Thyroid gland (tissue), 4 donors: ENCODE data around the gene L3MBTL4. TPM values are rescaled to one million over a fixed set of nuclear protein-coding genes. Genes with fewer than 3 reads are reported as not detected.
A peak's percentile ranks its signal among the peaks of the same experiment; 100 is the strongest.

Experiments
- DNase-seq, 2 donors: peaks; one replicate each; pipeline ENCODE4 v3.0.0-alpha.2; 2019
- H3K27ac ChIP-seq, 3 donors: fragments of 200-600 bp; sonication (generic); 1 replicate in 2 of 3; 2 replicates in 1 of 3; pipeline ENCODE4 v1.5.1; 2016 to 2019; ENCODE audit warnings: mild to moderate bottlenecking in 1 of 3, moderate library complexity in 1 of 3
- H3K27me3 ChIP-seq: fragments of 200-600 bp; sonication (generic); one replicate; pipeline ENCODE4 v1.5.1; 2019
- H3K36me3 ChIP-seq, 2 donors: fragments of 200-600 bp; sonication (generic); one replicate each; pipeline ENCODE4 v1.5.1; 2016 to 2019
- H3K4me1 ChIP-seq, 2 donors: fragments of 200-600 bp; sonication (generic); one replicate each; pipeline ENCODE4 v1.5.1; 2017 to 2019
- H3K4me3 ChIP-seq, 3 donors: fragments of 200-600 bp; sonication (generic); replicated peaks in 1 of 3; 1 replicate in 2 of 3; 2 replicates in 1 of 3; pipeline ENCODE4 v1.5.1; 2016; ENCODE audit warnings: mild to moderate bottlenecking in 1 of 3
- H3K9me3 ChIP-seq: fragments of 200-600 bp; sonication (generic); one replicate; pipeline ENCODE4 v1.5.1; 2017
- POLR2A ChIP-seq, 2 donors: fragments of 450-650 bp; IDR thresholded peaks; one replicate each; pipeline ENCODE4 v1.6.1; 2017; ENCODE audit warnings: antibody characterized with exemption in 2 of 2, mild to moderate bottlenecking in 2 of 2, moderate library complexity in 1 of 2
- WGBS, 2 donors: methylation state at CpG; one replicate each; pipeline ENCODE4 v1.1.5; 2017; 5-methylcytosine and 5-hydroxymethylcytosine counted together
- intact Hi-C: fragments of 100-400 bp; cut with DNase I; formaldehyde crosslinking; loops from one replicate; pipeline ENCODE4 v1.15.1; 2023
- total RNA-seq, 4 donors: library from RNA; depleted of rRNA; stranded (reverse); fragments of >200 nt; gene quantifications; one replicate each; pipeline ENCODE4 v1.2.3, GENCODE V29; 2016
- TF ChIP-seq, protein P1 (sequence below), 6 experiments: fragments of 200-600 bp in 3 of 6; fragments of 450-650 bp in 3 of 6; sonication (generic) in 3 of 6; IDR thresholded peaks; one replicate each; pipeline ENCODE4 v1.5.1; 2016 to 2019; ENCODE audit warnings: antibody characterized with exemption in 6 of 6, mild to moderate bottlenecking in 2 of 6, inconsistent platforms in 1 of 6, moderate library complexity in 1 of 6

The L3MBTL4 gene
- total RNA-seq, 4 donors from 2014 or later: 15.2 to 37.1 (median 24.3) TPM

DNA sequence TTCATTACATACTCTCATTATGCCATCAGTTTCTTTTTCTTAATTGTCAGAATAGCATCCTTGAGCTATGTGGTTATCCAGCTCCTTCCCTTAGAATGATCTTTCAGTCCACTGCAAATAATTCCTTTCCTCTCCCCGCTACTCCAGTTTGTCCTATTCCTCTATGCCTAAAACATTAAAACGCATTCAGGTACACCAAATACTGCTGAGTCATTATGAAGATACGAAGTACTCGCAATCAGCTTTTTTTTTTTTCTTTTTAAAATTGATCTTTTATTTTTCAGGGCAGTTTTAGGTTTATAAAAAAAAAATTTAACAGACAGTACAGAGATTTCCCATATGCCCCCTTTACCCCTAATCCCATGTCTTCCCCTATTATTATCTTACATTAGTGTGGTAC, 354.6 kb downstream of the L3MBTL4 start:
- intact Hi-C loops: no loop called here
- TF ChIP-seq, protein P1, sequence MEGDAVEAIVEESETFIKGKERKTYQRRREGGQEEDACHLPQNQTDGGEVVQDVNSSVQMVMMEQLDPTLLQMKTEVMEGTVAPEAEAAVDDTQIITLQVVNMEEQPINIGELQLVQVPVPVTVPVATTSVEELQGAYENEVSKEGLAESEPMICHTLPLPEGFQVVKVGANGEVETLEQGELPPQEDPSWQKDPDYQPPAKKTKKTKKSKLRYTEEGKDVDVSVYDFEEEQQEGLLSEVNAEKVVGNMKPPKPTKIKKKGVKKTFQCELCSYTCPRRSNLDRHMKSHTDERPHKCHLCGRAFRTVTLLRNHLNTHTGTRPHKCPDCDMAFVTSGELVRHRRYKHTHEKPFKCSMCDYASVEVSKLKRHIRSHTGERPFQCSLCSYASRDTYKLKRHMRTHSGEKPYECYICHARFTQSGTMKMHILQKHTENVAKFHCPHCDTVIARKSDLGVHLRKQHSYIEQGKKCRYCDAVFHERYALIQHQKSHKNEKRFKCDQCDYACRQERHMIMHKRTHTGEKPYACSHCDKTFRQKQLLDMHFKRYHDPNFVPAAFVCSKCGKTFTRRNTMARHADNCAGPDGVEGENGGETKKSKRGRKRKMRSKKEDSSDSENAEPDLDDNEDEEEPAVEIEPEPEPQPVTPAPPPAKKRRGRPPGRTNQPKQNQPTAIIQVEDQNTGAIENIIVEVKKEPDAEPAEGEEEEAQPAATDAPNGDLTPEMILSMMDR (IDR thresholded peaks at IDR 0.05): no peak
- TF ChIP-seq POLR2A (IDR thresholded peaks at IDR 0.05): no peak
- WGBS, 2 donors: 96 to 97% methylated on average over 4 of the region's 4 CpGs

DNA sequence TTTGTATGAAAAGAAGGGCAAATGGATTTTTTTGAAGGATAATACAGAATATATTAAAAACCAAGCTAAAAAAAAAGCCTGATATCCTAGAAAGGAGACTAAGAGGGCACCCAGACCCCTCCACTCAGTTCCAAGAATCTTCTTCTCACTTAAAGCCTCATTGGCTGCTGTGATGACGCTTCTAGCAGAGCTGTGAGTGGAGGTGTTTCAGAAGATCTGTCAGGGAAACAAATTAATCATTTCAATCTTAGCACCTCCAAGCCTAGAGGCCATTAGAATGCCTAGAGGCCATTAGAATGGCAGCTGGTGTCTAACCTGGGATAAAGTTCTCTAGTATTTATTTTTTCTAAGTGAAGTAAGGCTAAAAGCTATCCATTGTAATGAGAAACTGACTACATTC, 355.2 kb downstream of the L3MBTL4 start:
- peaks cover 0 to 4% of the 10 kb centered on the region in 2 donors for H3K4me1 ChIP-seq
- WGBS, 2 donors: 83 to 88% methylated on average over 1 of the region's 1 CpG
- no peak overlapping the region for H3K4me3 ChIP-seq
- no peaks in the 10 kb centered on the region for H3K27me3 ChIP-seq
- H3K9me3 ChIP-seq: no peaks in the 10 kb centered on the region
- no peak for DNase-seq
- intact Hi-C loops: no loop called here
- TF ChIP-seq POLR2A (IDR thresholded peaks at IDR 0.05): no peak
- TF ChIP-seq, protein P1 (IDR thresholded peaks at IDR 0.05): no peak
- H3K36me3 ChIP-seq: no peaks in the 10 kb centered on the region
- H3K27ac ChIP-seq: no peak overlapping the region

More for the DNA sequence above, 354.6 kb downstream of the L3MBTL4 start:
- Histone ChIP-seq H3K27me3 (no peaks in the 10 kb centered on the region), H3K27ac (no peak overlapping the region), H3K36me3 (no peaks in the 10 kb centered on the region), H3K4me1 (peaks cover 0 to 4% of the 10 kb centered on the region in 2 donors), H3K9me3 (no peaks in the 10 kb centered on the region), H3K4me3 (no peak overlapping the region)
- DNase-seq: no peak

DNA sequence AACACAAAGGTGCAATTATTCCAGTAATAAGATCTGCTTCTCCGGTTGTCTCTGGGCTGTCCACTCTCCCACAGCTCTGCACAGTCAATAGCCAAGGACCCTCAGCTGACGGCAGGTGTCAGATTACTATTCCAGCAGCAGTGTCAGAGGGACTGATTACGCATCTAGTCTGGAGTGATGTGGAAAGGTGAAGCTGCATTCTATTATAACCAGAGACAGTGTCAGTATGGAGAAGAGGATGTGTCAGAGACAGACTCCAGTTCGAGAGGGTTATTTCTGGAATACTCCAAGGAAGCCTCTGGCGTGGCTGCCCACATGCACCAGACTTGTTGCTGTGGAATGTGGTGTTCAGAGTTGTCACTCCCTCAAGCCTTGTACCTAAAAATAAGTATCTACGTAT, 355.8 kb downstream of the L3MBTL4 start:
- intact Hi-C loops: no loop called here
- no peak overlapping the region for H3K4me3 ChIP-seq
- WGBS, 2 donors: 44 to 53% methylated on average over 6 of the region's 6 CpGs
- no peaks in the 10 kb centered on the region for H3K9me3 ChIP-seq
- no peaks in the 10 kb centered on the region for H3K27me3 ChIP-seq
- DNase-seq: peak; percentile 6 to 43
- H3K27ac ChIP-seq: no peak overlapping the region
- H3K4me1 ChIP-seq: peaks cover 0 to 4% of the 10 kb centered on the region in 2 donors
- no peaks in the 10 kb centered on the region for H3K36me3 ChIP-seq
- no peak for TF ChIP-seq POLR2A (IDR thresholded peaks at IDR 0.05)
- TF ChIP-seq, protein P1 (IDR thresholded peaks at IDR 0.05): no peak

DNA sequence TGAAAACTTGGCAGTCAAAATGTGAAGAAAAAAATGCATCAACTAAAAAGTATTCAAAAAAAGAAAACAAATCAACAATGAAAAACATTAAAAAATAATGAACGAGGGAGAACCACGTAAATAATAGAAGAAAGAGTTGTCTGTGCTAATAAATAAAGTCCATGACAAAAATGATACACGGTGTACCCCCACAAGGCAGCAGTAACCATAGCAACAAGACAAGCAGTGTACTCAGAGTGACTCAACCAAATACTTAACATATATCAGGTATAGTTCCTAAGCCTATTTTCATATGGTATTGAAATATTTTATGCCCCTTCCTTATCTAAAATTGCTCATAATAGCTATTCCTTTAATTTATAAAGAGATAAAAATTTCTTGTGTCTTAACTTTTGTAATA, 357.1 kb downstream of the L3MBTL4 start:
- Histone ChIP-seq H3K36me3 (no peaks in the 10 kb centered on the region), H3K4me1 (peaks cover 0 to 4% of the 10 kb centered on the region in 2 donors), H3K9me3 (no peaks in the 10 kb centered on the region), H3K27me3 (no peaks in the 10 kb centered on the region), H3K4me3 (no peak overlapping the region), H3K27ac (no peak overlapping the region)
- TF ChIP-seq POLR2A (IDR thresholded peaks at IDR 0.05): no peak
- TF ChIP-seq, protein P1 (IDR thresholded peaks at IDR 0.05): no peak
- 74 to 80% methylated on average over 3 of the region's 3 CpGs for WGBS, 2 donors
- intact Hi-C loops: no loop called here
- no peak for DNase-seq

DNA sequence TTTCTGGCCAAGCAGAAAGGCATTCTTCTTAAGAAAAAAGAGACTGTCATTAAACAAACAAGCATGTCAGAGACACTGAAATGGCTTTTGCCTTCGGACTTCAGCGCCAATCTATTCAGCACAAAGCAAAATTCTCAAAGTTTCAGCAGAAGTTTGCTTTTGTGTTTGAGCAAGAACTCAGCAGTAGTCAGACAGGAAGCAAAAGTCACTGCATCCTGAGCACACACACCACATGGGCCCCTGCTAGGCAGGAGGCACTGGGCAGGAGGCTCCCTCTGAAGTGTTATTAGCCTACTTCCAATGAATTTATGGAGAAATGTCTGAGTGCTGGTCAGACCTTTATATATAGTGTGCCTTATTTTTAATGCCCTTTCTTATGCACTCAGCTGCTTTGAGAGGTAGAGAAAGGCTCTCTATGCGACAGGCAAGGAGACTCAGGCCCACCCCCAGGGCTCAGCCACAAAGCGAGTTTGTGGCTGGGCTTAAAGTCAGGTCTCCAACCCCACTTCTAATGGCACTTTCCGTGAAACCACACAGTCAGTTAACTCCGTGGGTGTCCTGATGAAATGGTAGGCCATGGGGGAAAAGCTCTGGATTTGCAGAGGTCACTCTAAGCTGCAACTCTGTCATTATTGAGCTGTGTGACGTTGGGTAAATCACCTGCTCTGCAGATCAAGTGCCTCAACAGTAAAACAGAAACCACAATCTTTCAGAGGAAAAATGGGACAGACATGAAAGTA, 358.4 kb downstream of the L3MBTL4 start:
- Histone ChIP-seq H3K36me3 (no peaks in the 10 kb centered on the region), H3K9me3 (no peaks in the 10 kb centered on the region), H3K4me1 (peaks cover 0 to 4% of the 10 kb centered on the region in 2 donors), H3K27me3 (no peaks in the 10 kb centered on the region), H3K4me3 (no peak overlapping the region), H3K27ac (no peak overlapping the region)
- no peak for TF ChIP-seq POLR2A (IDR thresholded peaks at IDR 0.05)
- TF ChIP-seq, protein P1 (IDR thresholded peaks at IDR 0.05): no peak
- WGBS, 2 donors: 54 to 59% methylated on average over 7 of the region's 7 CpGs
- intact Hi-C loops: no loop called here
- DNase-seq: peak in 1 of 2 donors; percentile 22
